GM12878 (cell line): ENCODE measurements around the gene MICB. TPM values are rescaled to one million over a fixed set of nuclear protein-coding genes. Genes with fewer than 3 reads are reported as not detected.

ENCODE experiments used
- ATAC-seq: fragments of 200-7000 bp; cut with Tn5 transposase; 3 replicates; pipeline ENCODE4 v1.9.1; 2020; ENCODE audit warnings: mild to moderate bottlenecking, moderate library complexity
- BruUV-seq: library from RNA; stranded (reverse); fragments of 400-500 nt; replicated peaks from 2 replicates; lab custom pipeline; 2021; lab: Mats Ljungman, UMichigan
- CTCF ChIA-PET: fragments of 300-600 bp; sonication (Branson Sonifier 250); formaldehyde crosslinking; extraction: SDS; loops from one replicate; lab custom pipeline; 2021; ENCODE audit warnings: inconsistent platforms; lab: Yijun Ruan, JAX
- POLR2A ChIA-PET: fragments of 350-600 bp; formaldehyde crosslinking; extraction: SDS; loops from one replicate; lab custom pipeline; 2021; ENCODE audit warnings: inconsistent platforms; lab: Charles Lee
- RAD21 ChIA-PET: fragments of 300-600 bp; sonication (Branson Sonifier 250); formaldehyde crosslinking; loops from one replicate; lab custom pipeline; 2023; ENCODE audit warnings: antibody characterized with exemption; ENCODE audit not compliant: unreplicated experiment; lab: Charles Lee
- SMC1A ChIA-PET: fragments of 300-600 bp; sonication (Branson Sonifier 250); formaldehyde crosslinking; loops from one replicate; lab custom pipeline; 2023; ENCODE audit not compliant: unreplicated experiment, uncharacterized antibody; lab: Charles Lee
- DNase-seq: peaks from one replicate; pipeline ENCODE4 v3.0.0-alpha.2; 2011; ENCODE audit warnings: low read depth, low spot score
- FAIRE-seq: peaks from 3 replicates; lab custom pipeline; 2011; peaks lifted over from hg19 to GRCh38; lab: Jason Lieb, UNC
- H2AFZ ChIP-seq: 2 replicates; pipeline ENCODE4 v1.6.0; 2011; ENCODE audit warnings: low read depth, low read length, control low read depth; ENCODE audit not compliant: control insufficient read depth
- H3K27ac ChIP-seq: 2 replicates; pipeline ENCODE4 v1.5.1; 2011; ENCODE audit warnings: control low read depth; ENCODE audit not compliant: control insufficient read depth, insufficient read depth
- H3K27me3 ChIP-seq, 2 experiments: replicated peaks in 1 of 2; 2 replicates each; pipeline versions ENCODE4 v1.6.0 to v1.6.1; 2011; ENCODE audit warnings: low read length in 1 of 2; ENCODE audit not compliant: control insufficient read depth in 2 of 2, insufficient read depth in 2 of 2
- H3K36me3 ChIP-seq, 2 experiments: 2 replicates each; pipeline ENCODE4 v1.5.1; 2011; ENCODE audit warnings: low read length in 1 of 2; ENCODE audit not compliant: control insufficient read depth in 2 of 2, insufficient read depth in 2 of 2
- H3K4me1 ChIP-seq: 2 replicates; pipeline ENCODE4 v1.6.1; 2011; ENCODE audit warnings: mild to moderate bottlenecking, low read length, moderate library complexity, mixed read lengths; ENCODE audit not compliant: control insufficient read depth, insufficient read depth
- H3K4me2 ChIP-seq: 2 replicates; pipeline ENCODE4 v1.6.0; 2011; ENCODE audit warnings: control low read depth; ENCODE audit not compliant: control insufficient read depth, insufficient read depth
- H3K4me3 ChIP-seq: fragments of 200-600 bp; sonication (generic); 2 replicates; pipeline ENCODE4 v1.5.1; 2016
- H3K79me2 ChIP-seq: 2 replicates; pipeline ENCODE4 v1.6.0; 2011; ENCODE audit warnings: low read length; ENCODE audit not compliant: control insufficient read depth, insufficient read depth
- H3K9ac ChIP-seq: 2 replicates; pipeline ENCODE4 v1.8.0; 2011; ENCODE audit warnings: low read length, control low read depth, mixed read lengths; ENCODE audit not compliant: control insufficient read depth, insufficient read depth
- H3K9me3 ChIP-seq: replicated peaks from 3 replicates; pipeline ENCODE4 v1.5.1; 2011; ENCODE audit warnings: mild to moderate bottlenecking, low read length; ENCODE audit not compliant: control insufficient read depth, insufficient read depth
- H4K20me1 ChIP-seq: 2 replicates; pipeline ENCODE4 v1.6.0; 2011; ENCODE audit not compliant: control insufficient read depth, insufficient read depth
- BCLAF1 ChIP-seq: fragments of 450-650 bp; IDR thresholded peaks from 2 replicates; pipeline ENCODE4 v1.6.1; 2017; ENCODE audit warnings: antibody characterized with exemption, mild to moderate bottlenecking, moderate library complexity
- CBFB ChIP-seq: IDR thresholded peaks from 2 replicates; pipeline ENCODE4 v1.6.1; 2016; ENCODE audit warnings: antibody characterized with exemption, low read depth
- E2F8 ChIP-seq: fragments of 450-650 bp; IDR thresholded peaks from 2 replicates; pipeline ENCODE4 v1.6.1; 2018; ENCODE audit warnings: mild to moderate bottlenecking, low read depth, moderate library complexity; ENCODE audit not compliant: partially characterized antibody
- FOXK2 ChIP-seq: fragments of 450-650 bp; IDR thresholded peaks from 2 replicates; pipeline ENCODE4 v1.6.1; 2017; ENCODE audit warnings: mild to moderate bottlenecking, moderate library complexity
- PAX5 ChIP-seq: IDR thresholded peaks from 2 replicates; pipeline ENCODE4 v1.6.1; 2011; ENCODE audit warnings: low read depth, low read length, borderline replicate concordance
- REST ChIP-seq: IDR thresholded peaks from 2 replicates; pipeline ENCODE4 v1.6.1; 2012; ENCODE audit warnings: mild to moderate bottlenecking, low read depth, low read length
- SUPT20H ChIP-seq: IDR thresholded peaks from 2 replicates; pipeline ENCODE4 v1.6.1; 2011; ENCODE audit warnings: low read depth, mild to moderate bottlenecking, low read length, moderate library complexity, borderline replicate concordance; ENCODE audit not compliant: control insufficient read depth
- ZNF274 ChIP-seq: IDR thresholded peaks from one replicate; pipeline ENCODE4 v1.8.0; 2011; ENCODE audit not compliant: insufficient read length, insufficient read depth
- WGBS: methylation state at CpG from one replicate; pipeline ENCODE4 v1.1.6; 2016; ENCODE audit warnings: low lambda C conversion rate; ENCODE audit not compliant: insufficient replicate concordance, insufficient coverage; ENCODE audit errors: missing lambda C conversion rate; 5-methylcytosine and 5-hydroxymethylcytosine counted together
- in situ Hi-C: fragments of 300-500 bp; cut with MboI; formaldehyde crosslinking; loops from 9 replicates; pipeline ENCODE4 v1.14.3; 2018; ENCODE audit warnings: mixed read lengths
- intact Hi-C: fragments of 100-400 bp; cut with micrococcal nuclease; formaldehyde crosslinking; loops from one replicate; pipeline ENCODE4 v1.14.2; 2022; ENCODE audit not compliant: unreplicated experiment
- polyA plus RNA-seq, 11 experiments: library from polyadenylated mRNA; depleted of rRNA in 4 of 11; unstranded in 6 of 11; stranded (reverse) in 5 of 11; fragments of >200 nt; fragmentation: Nextera tagmentation in 4 of 11; fragmentation: Illumina TruSeq in 1 of 11; extraction: Ambion mirVana in 4 of 11; extraction: Trizol in 1 of 11; gene quantifications; 1 replicate in 1 of 11; 2 replicates in 10 of 11; pipeline versions ENCODE4 v1.2.1 to v1.2.3, GENCODE V29; 2011 to 2016; ENCODE audit warnings: inconsistent platforms in 2 of 11, missing spikeins in 2 of 11, low read depth in 1 of 11
- total RNA-seq, 4 experiments: library from RNA; depleted of rRNA in 3 of 4; stranded (reverse); fragments of >200 nt in 3 of 4; fragmentation: Illumina TruSeq in 1 of 4; extraction: Trizol in 1 of 4; gene quantifications; 2 replicates each; pipeline versions ENCODE4 v1.2.1 to v1.2.3, GENCODE V29; 2013 to 2021

Gene MICB
- total and polyA plus RNA-seq, 10 of the 15 experiments (the other 5 are each of a cell fraction or from before 2014, with no cell fraction given): 9.0 to 37.1 (median 17.8) TPM

- TF ChIP-seq REST (no peak), ZNF274 (no peak), PAX5 (no peak), SUPT20H (no peak), FOXK2 (no peak), CBFB (no peak)
Observed at GRCh38 chr6:31525932-31526591, 28.1 kb downstream of the MICB start (continued).

- Histone ChIP-seq H3K27ac (no peak overlapping the region), H3K4me2 (no peak overlapping the region), H3K9me3 (no peaks in the 10 kb centered on the region), H3K9ac (no peak overlapping the region), H3K4me1 (no peaks in the 10 kb centered on the region), H3K27me3 (no peaks in the 10 kb centered on the region), H2AFZ (no peak overlapping the region), H3K36me3 (peaks cover 9 to 12% of the 10 kb centered on the region in 2 experiments), H4K20me1 (no peaks in the 10 kb centered on the region), H3K79me2 (no peaks in the 10 kb centered on the region; the same call in 1 of the 2 replicates), H3K4me3 (no peak overlapping the region)
- 90% methylated on average over 4 of the region's 4 CpGs for WGBS
- no peak for FAIRE-seq
- no peak for DNase-seq
- RAD21 ChIA-PET: interaction anchor here (0.7 kb wide), 1 partner anchor 34 kb away, joined by 3 read pairs; no protein-coding TSS in a partner anchor
- BruUV-seq: no TSS peak
- peak; percentile 28 for ATAC-seq
- SMC1A ChIA-PET: interaction anchor here (1.8 kb wide), 1 partner anchor 13 kb away, joined by 5 read pairs; the partner anchor contains the start of gene DDX39B
- intact Hi-C loops: no loop called here
- POLR2A ChIA-PET: interaction anchor here (0.7 kb wide), 1 partner anchor 38 kb away, joined by 3 read pairs; no protein-coding TSS in a partner anchor
- in situ Hi-C loops: no loop called here
- CTCF ChIA-PET: interaction anchor here (2.0 kb wide), 1 partner anchor 34 kb away, joined by 4 read pairs; no protein-coding TSS in a partner anchor
- no peak for TF ChIP-seq BCLAF1
- TF ChIP-seq E2F8: no peak
Observed at GRCh38 chr6:31528307-31528777, 30.4 kb downstream of the MICB start.
